ENCODE measurements around the gene SH3TC1.

GRCh38 chr4:8192748-8193738 lies 6.0 kb upstream of the SH3TC1 start:
- TF ChIP-seq CTCF (IDR thresholded peaks at IDR 0.05; ENCODE audit: insufficient read depth, low read length, poor library complexity, severe bottlenecking) (no peak), EZH2phosphoT487 (conservative IDR thresholded peaks at IDR 0.05; ENCODE audit: low read length) (no peak)

Data from SU-DHL-6 (cell line).